ENCODE measurements around the gene OVCH1.

The OVCH1 gene, protein sequence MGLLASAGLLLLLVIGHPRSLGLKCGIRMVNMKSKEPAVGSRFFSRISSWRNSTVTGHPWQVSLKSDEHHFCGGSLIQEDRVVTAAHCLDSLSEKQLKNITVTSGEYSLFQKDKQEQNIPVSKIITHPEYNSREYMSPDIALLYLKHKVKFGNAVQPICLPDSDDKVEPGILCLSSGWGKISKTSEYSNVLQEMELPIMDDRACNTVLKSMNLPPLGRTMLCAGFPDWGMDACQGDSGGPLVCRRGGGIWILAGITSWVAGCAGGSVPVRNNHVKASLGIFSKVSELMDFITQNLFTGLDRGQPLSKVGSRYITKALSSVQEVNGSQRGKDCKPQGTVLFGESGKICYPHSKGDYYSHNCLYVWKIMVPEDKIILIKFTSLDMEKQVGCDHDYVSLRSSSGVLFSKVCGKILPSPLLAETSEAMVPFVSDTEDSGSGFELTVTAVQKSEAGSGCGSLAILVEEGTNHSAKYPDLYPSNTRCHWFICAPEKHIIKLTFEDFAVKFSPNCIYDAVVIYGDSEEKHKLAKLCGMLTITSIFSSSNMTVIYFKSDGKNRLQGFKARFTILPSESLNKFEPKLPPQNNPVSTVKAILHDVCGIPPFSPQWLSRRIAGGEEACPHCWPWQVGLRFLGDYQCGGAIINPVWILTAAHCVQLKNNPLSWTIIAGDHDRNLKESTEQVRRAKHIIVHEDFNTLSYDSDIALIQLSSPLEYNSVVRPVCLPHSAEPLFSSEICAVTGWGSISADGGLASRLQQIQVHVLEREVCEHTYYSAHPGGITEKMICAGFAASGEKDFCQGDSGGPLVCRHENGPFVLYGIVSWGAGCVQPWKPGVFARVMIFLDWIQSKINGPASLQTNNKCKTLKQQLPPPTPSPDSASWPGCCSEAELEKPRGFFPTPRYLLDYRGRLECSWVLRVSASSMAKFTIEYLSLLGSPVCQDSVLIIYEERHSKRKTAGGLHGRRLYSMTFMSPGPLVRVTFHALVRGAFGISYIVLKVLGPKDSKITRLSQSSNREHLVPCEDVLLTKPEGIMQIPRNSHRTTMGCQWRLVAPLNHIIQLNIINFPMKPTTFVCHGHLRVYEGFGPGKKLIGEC

GRCh38 chr12:29497588-29497987, at the start of gene OVCH1:
TSS of gene OVCH1 (minus strand) at chr12:29497686. CDS start at chr12:29497686, 0 bp downstream.
- no peak for DNase-seq
- in situ Hi-C loops (cut with MboI; ENCODE audit: low pct_unique_long_range_greater_than_20kb, low sequenced_read_pairs) = no loop called here

GRCh38 chr12:29547151-29547632, 49.7 kb upstream of the OVCH1 start:
- in situ Hi-C loops (cut with MboI; ENCODE audit: low pct_unique_long_range_greater_than_20kb, low sequenced_read_pairs) = no loop called here

GRCh38 chr12:29546000-29546399, 48.5 kb upstream of the OVCH1 start:
- DNase-seq = no peak
- in situ Hi-C loops (cut with MboI; ENCODE audit: low pct_unique_long_range_greater_than_20kb, low sequenced_read_pairs) = no loop called here

More at GRCh38 chr12:29547151-29547632, 49.7 kb upstream of the OVCH1 start:
- DNase-seq = no peak

DNA sequence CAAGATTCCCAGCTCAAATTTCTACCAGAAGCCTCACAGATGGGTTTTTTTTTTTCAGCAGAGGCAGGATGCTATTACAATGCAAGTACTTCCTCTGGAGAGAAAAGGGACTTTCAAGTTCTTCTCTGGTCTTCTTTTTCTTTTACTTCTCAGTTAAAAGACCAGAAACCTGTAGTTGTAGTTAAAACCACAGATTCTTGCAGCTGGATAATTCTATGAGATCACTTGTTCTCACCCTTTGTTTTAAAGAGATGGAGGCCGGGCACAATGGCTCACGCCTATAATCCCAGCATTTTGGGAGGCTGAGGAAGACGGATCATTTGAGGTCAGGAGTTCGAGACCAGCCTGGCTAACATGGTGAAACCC, 47.6 kb upstream of the OVCH1 start:
- in situ Hi-C loops (cut with MboI; ENCODE audit: low pct_unique_long_range_greater_than_20kb, low sequenced_read_pairs) = no loop called here

DNA sequence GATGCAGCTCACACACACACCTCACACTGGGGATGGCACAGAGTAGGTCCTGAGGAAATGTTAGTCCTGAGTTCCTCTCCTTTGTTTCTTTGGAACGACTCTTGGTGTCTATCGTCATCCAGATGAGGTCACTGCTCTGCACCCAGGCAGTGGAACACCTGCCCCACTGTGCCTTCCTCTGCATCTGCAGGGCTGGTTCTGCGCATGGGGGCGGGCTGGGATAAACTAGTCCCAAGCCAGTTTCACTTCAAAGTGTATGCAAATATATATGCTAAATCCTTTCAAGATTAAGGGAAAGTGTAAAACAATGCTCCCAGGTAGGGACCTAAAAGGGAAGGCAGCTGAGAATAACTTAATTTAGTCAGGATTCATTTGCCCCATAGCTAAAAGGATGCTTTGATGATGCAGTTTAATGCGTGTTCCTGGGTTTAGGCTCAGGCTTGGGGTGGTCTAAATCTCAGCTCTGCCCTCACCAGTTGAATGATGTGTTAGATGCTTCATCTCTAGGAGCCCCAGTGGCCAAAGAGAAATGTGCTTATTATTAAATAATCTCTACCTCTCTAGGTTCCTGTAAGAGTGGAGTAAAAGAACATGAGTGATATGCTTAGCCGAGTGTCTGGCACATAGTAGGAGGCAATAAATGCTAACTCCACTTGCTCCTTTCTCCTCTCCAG, 47.1 kb upstream of the OVCH1 start:
- DNase-seq = no peak
- in situ Hi-C loops (cut with MboI; ENCODE audit: low pct_unique_long_range_greater_than_20kb, low sequenced_read_pairs) = no loop called here

More for the DNA sequence above, 47.6 kb upstream of the OVCH1 start:
- DNase-seq = no peak

DNA sequence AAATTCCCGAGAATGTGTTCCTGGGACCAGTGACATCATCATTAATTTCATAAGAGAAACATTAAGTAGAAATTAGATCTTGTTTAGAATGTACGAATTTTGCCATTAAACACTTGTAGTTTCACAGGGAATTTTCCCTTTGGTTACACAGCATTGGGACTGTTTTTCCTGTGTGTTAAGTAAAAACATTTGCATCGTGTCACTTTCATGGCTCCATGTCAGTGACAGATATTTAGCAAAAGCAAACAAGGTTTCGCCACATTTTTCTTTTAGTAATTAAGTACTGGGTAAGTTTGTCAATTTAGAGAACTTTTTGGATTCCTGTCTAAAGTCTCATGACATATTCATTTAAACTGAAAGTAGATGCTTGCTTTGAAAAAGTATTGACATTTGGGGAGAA, 45.5 kb upstream of the OVCH1 start:
- in situ Hi-C loops (cut with MboI; ENCODE audit: low pct_unique_long_range_greater_than_20kb, low sequenced_read_pairs) = no loop called here
- DNase-seq = no peak

DNA sequence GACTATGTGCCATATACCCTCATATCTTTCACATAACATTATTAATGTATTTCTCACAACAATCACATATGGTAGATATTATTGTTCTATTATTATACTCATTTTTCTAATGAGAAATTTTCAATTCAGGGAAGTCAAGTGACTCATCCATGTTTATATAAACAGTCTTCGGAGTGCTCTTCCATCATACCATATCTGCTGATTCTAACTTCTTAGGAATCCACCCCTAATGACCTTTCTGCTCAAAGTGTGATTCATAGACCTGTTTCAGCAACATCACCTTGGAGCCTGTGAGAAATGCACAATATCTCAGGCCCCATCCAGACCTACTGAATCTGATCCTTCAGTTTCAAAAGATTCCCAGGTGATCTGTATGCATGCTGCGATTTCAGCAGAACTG, 39.8 kb upstream of the OVCH1 start:
- in situ Hi-C loops (cut with MboI; ENCODE audit: low pct_unique_long_range_greater_than_20kb, low sequenced_read_pairs) = no loop called here
- no peak for DNase-seq

- in situ Hi-C loops (cut with MboI; ENCODE audit: low pct_unique_long_range_greater_than_20kb, low sequenced_read_pairs) = no loop called here
- no peak for DNase-seq
These were observed 37.4 kb upstream of the OVCH1 start for GRCh38 chr12:29534935-29535334.

GRCh38 chr12:29533815-29534489, 36.5 kb upstream of the OVCH1 start:
- in situ Hi-C loops (cut with MboI; ENCODE audit: low pct_unique_long_range_greater_than_20kb, low sequenced_read_pairs) = no loop called here
- DNase-seq = no peak

DNA sequence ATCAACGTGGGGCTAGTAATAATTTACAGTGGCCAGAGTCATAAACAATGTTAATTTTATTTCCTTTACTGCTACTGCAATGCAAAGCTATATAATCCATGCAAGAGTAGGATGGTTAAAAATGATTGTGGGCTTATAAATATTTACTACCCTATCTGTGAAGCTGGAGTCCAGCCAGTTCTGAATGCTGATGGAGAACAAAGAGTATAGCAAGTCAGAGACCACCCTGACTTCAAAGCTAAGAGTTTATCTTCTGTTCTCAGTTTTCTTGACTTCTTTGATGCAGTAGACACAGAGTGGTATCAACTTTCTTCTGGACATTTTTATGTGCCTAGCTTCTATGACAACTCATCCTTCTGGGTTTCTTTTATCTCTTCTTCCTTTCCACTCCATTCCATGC, 34.0 kb upstream of the OVCH1 start:
- in situ Hi-C loops (cut with MboI; ENCODE audit: low pct_unique_long_range_greater_than_20kb, low sequenced_read_pairs) = no loop called here
- DNase-seq = no peak

DNA sequence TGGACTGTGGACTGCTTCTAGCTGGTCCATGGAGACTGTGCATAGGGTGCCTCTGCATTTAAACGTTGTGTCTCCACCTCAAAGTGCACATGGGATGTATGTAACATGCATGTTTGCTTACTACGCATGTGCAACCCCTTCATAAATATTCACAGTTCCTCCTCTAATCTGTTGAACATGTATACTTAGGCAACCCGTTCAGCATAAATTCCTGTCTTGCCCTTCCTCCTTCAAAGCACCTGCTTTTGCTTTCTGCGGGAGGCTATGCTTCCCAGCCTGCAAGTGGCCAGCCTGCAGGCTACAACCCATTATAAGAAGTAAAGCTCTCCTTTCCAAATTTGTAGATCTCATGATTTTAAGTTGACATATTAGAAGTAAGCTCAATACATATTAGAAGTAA, 33.0 kb upstream of the OVCH1 start:
- in situ Hi-C loops (cut with MboI; ENCODE audit: low pct_unique_long_range_greater_than_20kb, low sequenced_read_pairs) = no loop called here
- no peak for DNase-seq

- no peak for DNase-seq
- in situ Hi-C loops (cut with MboI; ENCODE audit: low pct_unique_long_range_greater_than_20kb, low sequenced_read_pairs) = no loop called here
These were observed 30.7 kb upstream of the OVCH1 start for GRCh38 chr12:29528161-29528560.

- DNase-seq = no peak
- in situ Hi-C loops (cut with MboI; ENCODE audit: low pct_unique_long_range_greater_than_20kb, low sequenced_read_pairs) = no loop called here
These were observed 24.5 kb upstream of the OVCH1 start for GRCh38 chr12:29521951-29522350.

DNA sequence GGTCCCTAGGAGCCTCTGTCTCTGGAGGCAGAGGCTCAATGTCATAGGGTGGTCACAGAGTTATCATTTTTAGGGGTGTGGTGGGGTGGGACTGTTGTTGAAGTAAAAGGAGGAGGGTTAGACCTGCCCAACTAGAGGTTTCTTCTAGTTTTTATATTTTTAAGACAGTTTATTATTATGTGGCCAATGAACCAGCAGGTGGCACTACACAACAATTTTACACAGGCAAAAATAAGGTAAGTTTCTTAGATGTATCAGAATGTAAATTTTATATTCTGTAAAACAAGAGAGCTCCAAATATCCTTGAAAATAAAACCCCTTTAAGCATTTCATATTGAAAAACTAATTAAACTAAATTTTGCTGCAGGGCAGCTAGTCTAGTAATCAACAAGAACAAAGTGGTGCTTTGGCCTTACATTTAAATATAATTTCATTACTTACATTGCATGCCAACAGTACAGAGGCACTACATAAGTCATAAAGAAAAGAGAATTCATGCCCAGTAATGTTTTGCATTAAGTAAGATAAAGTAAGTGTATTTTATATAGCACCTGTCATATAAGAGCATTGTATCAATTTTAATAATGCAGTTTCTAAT, 22.2 kb upstream of the OVCH1 start:
- DNase-seq = peak; percentile 64
- in situ Hi-C loops (cut with MboI; ENCODE audit: low pct_unique_long_range_greater_than_20kb, low sequenced_read_pairs) = no loop called here

DNA sequence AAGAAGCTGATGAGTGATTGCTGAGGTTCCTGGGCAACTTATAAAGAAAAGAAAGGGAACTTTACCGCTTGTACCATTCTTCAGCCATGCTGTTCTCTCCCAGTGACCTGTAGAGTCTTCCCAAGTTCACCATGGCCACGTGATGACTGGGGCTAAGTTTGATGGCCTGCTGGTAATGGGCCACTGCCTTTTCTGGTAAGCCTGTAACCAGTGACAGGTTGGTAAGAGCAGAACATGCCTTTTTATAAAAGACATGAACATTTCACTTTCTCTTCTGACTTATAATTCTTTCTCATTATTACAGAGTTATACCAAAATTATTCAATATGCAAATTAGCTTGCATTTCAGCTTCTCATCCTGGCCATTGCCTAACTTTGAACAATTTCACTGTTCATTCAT, 20.9 kb upstream of the OVCH1 start:
- DNase-seq = no peak
- in situ Hi-C loops (cut with MboI; ENCODE audit: low pct_unique_long_range_greater_than_20kb, low sequenced_read_pairs) = no loop called here

DNA sequence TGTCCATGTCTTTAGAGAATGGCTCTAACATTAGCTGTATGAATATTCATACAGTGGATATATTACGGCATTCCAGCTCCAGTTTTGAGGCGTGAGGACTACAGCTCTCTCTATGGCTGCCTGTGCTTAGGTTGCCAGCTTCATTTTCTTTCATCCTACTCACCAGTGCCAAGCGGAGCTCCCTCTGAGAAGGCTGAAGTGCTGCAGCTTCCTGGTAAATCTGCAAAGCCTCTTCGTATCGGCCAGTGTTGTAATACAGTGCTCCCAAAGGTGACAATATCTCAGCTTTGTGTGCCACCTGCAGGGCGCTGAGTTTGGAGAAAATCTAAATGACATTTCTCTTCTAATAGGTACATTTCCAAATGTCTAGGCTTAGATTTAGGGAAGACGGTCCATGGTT, 19.8 kb upstream of the OVCH1 start:
- peak; percentile 7 for DNase-seq
- in situ Hi-C loops (cut with MboI; ENCODE audit: low pct_unique_long_range_greater_than_20kb, low sequenced_read_pairs) = no loop called here

DNA sequence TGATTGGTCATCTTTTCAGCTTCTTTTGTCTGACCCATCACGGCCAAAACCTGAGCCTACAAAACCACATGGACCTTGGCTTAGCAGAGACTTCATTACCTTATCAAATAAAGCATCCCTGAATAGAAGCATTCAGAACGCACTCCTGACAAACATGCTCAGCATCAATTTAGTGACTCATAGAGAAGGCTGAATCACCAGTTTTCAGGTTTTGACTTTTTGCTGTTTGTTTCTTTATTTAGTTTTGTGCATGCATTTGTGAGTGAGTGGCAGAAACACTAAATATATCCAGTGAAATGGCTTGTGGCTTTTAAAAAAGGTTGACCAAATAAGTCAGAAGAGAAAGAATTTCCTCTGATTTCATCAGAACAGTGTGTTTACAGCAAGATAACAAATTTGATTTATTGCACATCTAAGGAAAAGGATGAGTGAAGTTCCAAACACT, 19.0 kb upstream of the OVCH1 start:
- in situ Hi-C loops (cut with MboI; ENCODE audit: low pct_unique_long_range_greater_than_20kb, low sequenced_read_pairs) = no loop called here
- no peak for DNase-seq

- in situ Hi-C loops (cut with MboI; ENCODE audit: low pct_unique_long_range_greater_than_20kb, low sequenced_read_pairs) = no loop called here
- DNase-seq = no peak
These were observed 13.2 kb upstream of the OVCH1 start for GRCh38 chr12:29510591-29511185.
